ENCODE data around the gene DLX2.

GRCh38 chr2:172137943-172138342 lies 35.2 kb upstream of the DLX2 start:
- TF ChIP-seq POLR2AphosphoS5 (IDR thresholded peaks at IDR 0.05; ENCODE audit: insufficient read depth, low read depth, low read length) (no peak), EZH2 (IDR thresholded peaks at IDR 0.05; ENCODE audit: borderline replicate concordance, low read depth, low read length, severe bottlenecking) (no peak), POLR2A (IDR thresholded peaks at IDR 0.05; ENCODE audit: low read depth, low read length) (no peak), MAX (IDR thresholded peaks at IDR 0.05; ENCODE audit: insufficient read depth, insufficient read length) (no peak), FOS (IDR thresholded peaks at IDR 0.05; ENCODE audit: borderline replicate concordance, insufficient read depth, low read length) (no peak), GATA2 (IDR thresholded peaks at IDR 0.05; ENCODE audit: insufficient read depth, insufficient read length, low read depth, low read length) (no peak), JUN (IDR thresholded peaks at IDR 0.05; ENCODE audit: borderline replicate concordance, insufficient read depth, insufficient read length, low read depth) (no peak), MYC (IDR thresholded peaks at IDR 0.05; ENCODE audit: low read depth, low read length) (no peak)
- TF ChIP-seq, protein P1, sequence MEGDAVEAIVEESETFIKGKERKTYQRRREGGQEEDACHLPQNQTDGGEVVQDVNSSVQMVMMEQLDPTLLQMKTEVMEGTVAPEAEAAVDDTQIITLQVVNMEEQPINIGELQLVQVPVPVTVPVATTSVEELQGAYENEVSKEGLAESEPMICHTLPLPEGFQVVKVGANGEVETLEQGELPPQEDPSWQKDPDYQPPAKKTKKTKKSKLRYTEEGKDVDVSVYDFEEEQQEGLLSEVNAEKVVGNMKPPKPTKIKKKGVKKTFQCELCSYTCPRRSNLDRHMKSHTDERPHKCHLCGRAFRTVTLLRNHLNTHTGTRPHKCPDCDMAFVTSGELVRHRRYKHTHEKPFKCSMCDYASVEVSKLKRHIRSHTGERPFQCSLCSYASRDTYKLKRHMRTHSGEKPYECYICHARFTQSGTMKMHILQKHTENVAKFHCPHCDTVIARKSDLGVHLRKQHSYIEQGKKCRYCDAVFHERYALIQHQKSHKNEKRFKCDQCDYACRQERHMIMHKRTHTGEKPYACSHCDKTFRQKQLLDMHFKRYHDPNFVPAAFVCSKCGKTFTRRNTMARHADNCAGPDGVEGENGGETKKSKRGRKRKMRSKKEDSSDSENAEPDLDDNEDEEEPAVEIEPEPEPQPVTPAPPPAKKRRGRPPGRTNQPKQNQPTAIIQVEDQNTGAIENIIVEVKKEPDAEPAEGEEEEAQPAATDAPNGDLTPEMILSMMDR (IDR thresholded peaks at IDR 0.05; ENCODE audit: extremely low read depth in 1 of 2, insufficient read depth in 1 of 2, low read depth in 1 of 2, low read length in 2 of 2) = no peak
